Heart left ventricle (tissue), 13 donors: ENCODE data around the gene EVC2.

ENCODE experiments used
- POLR2A ChIP-seq, 2 donors: fragments of 450-650 bp; IDR thresholded peaks; one replicate each; pipeline ENCODE4 v1.6.1; 2017; ENCODE audit warnings: antibody characterized with exemption in 2 of 2, mild to moderate bottlenecking in 2 of 2, moderate library complexity in 2 of 2
- TF ChIP-seq, protein P1 (sequence below), 12 donors: fragments of 200-600 bp; sonication (generic) in 4 of 12; IDR thresholded peaks; one replicate each; pipeline versions ENCODE4 v1.5.0 to v1.8.0; 2018 to 2022; ENCODE audit warnings: antibody characterized with exemption in 12 of 12, mild to moderate bottlenecking in 5 of 12
- donor health status: ischemic (EF 13 %, LVEDD 7.1; RV severe dilation, severe dysfunction).
- donor health status: DM: no; HTN: yes; CAD: no.
- donor health status: DM: no; HTN: no; CAD: no.
- donor health status: ischemic (EF 25% LVEDD 6.9; RV normal size, moderate dysfunction).
- donor health status: ischemic (EF 25% LVEDD 5.7; RV mildly dilated, moderate dysfunction).
- donor health status: ischemic (EF 35%, LVEDD 5.7; RV mildly dilated, moderate dysfunction).
- donor health status: nonischemic (EF 11% LVEDD 7.7; RV severe dilation, severe dysfunction).
- donor health status: DM: yes; HTN: yes; CAD: no.
- donor health status: PGD.
- donor health status: ischemic (EF 29% LVEDD 5.4; RV normal size, mild dysfunction).
- donor health status: nonischemic (EF 23%, LVEDD 6.1; RV moderate dilation, normal function).

DNA sequence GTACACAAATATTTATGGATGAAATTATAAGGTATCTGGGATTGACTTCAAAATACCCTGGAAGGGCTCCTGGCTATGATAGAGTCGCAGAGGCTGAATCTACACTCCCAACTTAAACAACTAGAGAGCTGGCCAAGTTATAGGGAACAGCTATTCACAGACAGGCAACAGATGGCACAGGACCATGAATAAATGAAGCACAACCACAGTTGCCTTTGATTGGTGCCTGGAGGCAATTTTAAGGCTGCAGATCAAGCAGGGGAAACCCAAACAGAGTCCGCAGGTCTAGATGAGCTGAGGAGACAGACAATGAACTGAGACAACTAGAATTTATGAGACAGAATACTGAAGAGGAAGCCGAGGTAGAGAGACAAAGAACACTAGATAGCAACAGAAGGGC, 155.9 kb downstream of the EVC2 start:
- TF ChIP-seq, protein P1, sequence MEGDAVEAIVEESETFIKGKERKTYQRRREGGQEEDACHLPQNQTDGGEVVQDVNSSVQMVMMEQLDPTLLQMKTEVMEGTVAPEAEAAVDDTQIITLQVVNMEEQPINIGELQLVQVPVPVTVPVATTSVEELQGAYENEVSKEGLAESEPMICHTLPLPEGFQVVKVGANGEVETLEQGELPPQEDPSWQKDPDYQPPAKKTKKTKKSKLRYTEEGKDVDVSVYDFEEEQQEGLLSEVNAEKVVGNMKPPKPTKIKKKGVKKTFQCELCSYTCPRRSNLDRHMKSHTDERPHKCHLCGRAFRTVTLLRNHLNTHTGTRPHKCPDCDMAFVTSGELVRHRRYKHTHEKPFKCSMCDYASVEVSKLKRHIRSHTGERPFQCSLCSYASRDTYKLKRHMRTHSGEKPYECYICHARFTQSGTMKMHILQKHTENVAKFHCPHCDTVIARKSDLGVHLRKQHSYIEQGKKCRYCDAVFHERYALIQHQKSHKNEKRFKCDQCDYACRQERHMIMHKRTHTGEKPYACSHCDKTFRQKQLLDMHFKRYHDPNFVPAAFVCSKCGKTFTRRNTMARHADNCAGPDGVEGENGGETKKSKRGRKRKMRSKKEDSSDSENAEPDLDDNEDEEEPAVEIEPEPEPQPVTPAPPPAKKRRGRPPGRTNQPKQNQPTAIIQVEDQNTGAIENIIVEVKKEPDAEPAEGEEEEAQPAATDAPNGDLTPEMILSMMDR (IDR thresholded peaks at IDR 0.05): no peak
- no peak for TF ChIP-seq POLR2A (IDR thresholded peaks at IDR 0.05)
